ENCODE data around the gene TPGS2.
"Not testable (repeated sequence)": the region's sequence is repeated elsewhere in the genome, so short reads cannot be mapped to it uniquely, and the experiment has no call there.

Gene TPGS2, protein sequence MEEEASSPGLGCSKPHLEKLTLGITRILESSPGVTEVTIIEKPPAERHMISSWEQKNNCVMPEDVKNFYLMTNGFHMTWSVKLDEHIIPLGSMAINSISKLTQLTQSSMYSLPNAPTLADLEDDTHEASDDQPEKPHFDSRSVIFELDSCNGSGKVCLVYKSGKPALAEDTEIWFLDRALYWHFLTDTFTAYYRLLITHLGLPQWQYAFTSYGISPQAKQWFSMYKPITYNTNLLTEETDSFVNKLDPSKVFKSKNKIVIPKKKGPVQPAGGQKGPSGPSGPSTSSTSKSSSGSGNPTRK

DNA sequence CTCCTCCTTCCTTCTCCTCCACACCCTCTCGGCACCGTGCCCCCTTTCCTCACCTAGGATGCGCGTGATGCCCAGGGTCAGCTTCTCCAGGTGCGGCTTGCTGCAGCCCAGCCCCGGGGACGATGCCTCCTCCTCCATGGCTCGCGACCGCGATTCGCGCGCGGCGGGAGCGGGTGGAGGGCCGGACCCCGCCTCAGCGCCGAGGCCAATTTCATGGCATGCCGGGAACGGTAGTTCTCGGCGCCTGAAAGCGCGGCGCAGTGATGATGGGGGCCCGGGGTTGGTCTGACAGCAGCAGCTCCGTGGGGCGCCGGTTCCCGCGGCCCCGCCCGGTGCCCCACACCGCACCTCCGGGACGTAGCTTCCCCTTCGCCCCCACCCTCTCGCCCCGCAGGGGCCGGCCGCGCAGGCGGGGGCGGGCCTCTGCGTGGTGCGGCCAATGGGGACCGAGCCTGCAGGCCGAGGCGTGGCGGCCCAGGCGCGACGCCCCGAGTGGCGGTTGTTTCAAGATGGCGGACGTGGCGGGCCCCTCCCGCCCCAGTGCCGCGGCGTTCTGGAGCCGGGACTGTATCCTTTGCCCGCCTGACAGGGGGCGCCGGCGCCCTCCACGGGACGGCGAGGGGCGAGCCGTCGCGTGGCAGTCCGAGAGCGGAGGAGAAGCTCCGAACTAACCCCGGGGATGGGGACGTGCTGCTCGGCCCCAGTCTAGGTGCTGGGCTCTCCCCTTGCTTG lies at the start of gene TPGS2, which contains the start of gene KIAA1328:
Gene TPGS2, minus strand, starts transcription at position 373 of the 732 bp plus-strand sequence. Its CDS starts 235 bp downstream, at position 138.
Gene KIAA1328, plus strand, starts transcription at position 498 of the 732 bp plus-strand sequence. Its CDS starts 12 bp downstream, at position 510.
- peak; percentile 33 for DNase-seq (ENCODE audit: low read depth)

DNA sequence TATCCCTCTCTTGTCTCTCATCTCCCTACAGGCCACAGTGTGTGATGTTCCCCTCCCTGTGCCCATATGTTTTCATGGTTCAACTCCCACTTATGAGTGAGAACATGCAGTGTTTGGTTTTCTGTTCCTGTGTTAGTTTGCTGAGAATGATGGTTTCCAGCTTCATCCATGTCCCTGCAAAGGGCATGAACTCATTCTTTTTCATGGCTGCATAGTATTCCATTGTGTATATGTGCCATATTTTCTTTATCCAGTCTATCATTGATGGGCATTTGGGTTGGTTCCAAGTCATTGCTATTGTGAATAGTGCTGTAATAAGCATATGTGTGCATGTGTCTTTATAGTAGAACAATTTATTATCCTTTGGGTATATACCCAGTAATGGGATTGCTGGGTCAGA lies 45.0 kb upstream of the TPGS2 start:
- DNase-seq (ENCODE audit: low read depth) = not testable (repeated sequence)

DNA sequence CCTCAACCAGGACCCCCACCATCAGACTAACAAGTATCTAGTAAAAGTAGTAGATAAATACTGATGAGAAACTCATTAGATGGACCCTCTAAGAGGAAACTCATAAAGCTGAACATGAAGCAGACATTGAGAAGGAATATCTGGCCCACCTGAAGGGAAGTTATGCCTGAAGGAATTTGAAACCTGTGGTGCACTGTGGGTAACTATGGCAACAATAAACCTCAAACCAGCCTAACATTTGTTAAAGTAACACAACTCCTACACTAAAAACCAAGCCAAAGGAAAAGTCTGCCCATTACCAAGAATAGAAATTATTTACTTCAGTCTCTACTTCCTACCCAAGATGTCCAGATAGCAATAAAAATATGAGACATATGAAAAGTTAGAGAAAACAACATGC lies 43.5 kb upstream of the TPGS2 start:
- no peak for DNase-seq (ENCODE audit: low read depth)

DNA sequence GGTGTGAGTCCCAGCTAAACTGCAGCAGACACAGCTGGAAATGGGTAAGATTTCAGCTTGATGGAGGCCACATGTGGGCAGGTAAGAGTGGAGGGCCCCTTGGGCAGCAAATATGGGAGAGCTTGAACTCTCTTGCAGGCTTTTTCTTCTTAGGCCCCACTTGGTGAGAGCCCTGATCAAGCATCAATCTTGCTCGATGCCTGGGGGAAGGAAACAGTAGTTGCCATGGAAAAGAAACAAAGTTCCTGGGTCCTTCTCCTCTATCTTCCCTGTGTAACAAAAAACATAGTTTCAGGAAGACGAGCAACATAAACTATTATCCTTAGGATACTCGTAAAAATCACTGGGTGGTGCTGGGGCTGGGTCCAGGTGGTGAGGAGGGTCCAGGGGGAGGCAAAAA lies 43.0 kb upstream of the TPGS2 start:
- DNase-seq (ENCODE audit: low read depth) = no peak

DNA sequence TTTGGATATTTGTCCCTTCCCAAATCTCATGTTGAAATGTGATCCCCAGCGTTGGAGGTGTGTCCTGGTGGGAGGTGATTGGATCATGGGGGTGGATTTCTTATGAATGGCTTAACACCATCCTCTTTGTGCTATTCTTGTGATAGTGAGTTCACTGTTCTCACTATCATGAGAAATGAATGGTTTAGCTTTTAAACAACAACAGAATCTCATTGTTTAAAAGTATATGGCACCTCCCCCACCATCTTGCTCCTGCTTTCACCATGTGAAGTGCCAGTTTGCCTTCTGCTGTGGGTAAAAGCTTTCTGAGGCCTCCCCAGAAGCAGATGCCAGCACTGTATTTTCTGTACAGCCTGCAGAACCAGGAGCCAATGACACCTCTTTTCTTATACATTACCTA lies 38.3 kb upstream of the TPGS2 start:
- DNase-seq (ENCODE audit: low read depth) = no peak

DNA sequence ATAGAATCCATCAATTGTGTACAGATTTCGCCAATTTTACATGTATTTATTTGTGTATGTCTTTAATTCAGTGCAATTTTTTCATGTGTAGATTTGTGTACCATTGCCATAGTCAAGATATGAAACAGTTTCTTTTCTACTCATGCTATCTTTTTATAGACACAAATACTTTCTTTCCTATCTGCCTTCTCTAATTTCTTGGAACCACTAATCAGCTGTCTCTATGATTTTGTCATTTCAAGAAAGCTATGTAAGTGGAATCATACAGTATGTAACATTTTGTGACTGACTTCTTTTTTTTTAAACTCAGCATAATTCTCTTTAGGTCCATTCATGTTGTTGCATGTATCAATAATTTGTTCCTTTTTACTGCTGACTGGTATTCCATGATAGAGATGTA lies 33.4 kb upstream of the TPGS2 start:
- DNase-seq (ENCODE audit: low read depth) = no peak

DNA sequence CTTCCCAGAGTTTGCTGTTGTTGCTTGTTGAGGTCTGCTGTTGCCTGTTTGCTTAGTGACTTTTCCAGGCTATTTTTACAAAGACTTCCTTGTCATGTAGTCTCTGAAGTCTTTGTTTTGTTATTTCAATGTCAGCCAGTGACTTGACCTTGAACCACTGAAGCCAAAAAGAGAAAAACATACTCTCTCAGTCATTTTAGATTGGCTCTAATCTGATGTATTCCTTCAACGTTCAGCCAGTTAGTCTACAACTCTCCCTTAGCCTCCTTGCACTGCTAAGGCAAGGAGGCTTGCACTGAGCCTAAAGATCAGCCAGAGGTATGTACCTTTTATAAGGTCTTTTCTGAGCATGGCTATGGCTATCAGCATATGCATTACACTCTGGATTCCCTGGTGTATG lies 28.0 kb upstream of the TPGS2 start:
- DNase-seq (ENCODE audit: low read depth) = no peak

DNA sequence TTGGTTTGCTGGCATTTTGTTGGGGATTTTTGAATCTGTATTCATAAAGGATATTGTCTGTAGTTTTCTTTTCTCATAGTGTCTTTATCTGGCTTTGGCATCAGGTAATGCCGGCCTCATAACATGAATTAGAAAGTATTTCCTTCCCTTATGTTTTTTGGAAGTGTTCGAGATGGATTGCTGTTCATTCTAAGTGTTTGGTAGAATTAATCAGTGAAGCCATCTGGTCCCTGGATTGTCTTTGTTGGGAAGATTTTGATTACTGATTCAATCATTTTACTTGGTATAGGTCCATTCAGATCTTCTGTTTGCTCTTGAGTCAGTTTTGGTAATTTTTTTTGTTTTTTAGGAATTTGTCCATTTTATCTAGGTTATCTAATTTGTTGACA lies 22.4 kb upstream of the TPGS2 start:
- no peak for DNase-seq (ENCODE audit: low read depth)

DNA sequence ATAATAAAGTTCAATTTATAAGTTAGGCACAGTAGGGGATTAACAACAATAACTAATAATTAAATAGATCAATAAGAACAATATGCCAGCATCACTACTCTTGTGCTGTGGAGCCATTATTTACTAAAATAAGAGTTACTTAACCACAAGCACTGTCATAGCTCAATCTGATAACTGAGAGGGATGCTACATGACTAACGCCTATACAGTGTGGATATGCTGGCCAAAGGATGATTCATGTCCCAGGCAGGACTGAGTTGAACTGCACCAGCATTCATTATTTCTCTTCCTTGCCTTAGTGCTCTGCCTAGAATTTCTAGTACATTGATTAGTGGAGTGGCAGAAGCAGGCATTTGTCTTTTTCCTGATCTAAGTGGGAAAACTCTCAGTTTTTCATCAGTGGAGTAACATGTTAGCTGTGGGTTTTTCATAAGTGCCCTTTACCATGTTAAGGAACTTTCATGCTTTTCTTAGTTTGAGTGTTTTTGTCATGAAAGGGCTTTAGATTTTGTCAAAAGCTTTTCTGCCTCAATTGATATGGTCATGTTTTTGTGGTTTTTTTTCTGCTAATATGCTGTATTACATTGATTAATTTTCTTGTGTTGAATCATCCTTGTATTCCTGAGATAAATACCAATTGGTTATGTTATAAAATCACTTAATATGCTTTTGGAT lies 21.9 kb upstream of the TPGS2 start:
- DNase-seq (ENCODE audit: low read depth) = peak; percentile 79

DNA sequence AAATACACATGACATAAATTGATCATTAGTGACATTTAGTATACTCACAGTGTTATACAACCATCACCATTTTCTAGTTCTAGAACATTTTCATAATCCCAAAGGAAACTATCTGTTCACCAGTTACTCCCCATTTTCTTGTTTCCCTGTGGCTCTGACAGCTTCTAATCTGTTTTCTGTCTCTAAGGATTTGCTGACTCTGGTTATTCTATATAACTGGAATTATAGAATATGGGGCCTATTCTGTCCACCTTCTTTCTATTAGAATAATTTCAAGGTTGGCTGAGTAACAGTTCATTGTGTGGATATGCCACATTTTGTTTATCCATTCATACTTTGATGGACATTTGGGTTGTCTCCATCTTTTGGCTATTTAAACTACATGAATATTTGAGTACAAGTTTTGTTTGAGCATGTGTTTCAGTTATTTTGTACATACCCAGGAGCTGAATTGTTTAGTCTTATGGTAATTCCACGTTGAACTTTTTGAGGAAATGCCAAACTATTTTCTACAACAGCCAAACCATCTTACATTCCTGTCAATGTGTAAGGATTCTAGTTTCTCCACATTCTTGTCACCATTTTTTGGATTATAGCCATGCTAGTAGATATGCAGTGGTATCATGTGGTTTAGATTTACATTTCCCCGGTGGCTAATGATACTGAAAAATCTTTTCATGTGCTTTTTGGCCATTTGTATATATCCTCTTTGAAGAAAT lies 20.6 kb upstream of the TPGS2 start:
- DNase-seq (ENCODE audit: low read depth) = peak; percentile 68

DNA sequence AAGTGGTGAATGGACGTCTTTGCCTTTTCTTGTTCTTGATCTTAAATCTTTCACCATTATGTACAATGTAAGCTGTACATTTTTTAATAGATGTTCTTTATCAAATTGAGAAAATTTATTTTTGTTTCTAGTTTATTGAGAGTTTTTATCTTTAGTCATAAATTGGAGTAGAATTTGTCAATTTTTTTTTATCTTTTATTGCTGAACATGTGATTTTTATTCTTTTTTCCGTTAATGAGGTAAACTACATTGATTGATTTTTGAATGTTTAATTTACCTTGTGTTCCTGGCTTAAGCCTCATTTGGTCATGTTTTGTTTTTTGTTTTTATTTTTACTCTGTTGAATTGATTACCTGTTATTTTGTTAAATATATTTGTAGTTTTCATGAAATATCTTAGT lies 19.8 kb upstream of the TPGS2 start:
- DNase-seq (ENCODE audit: low read depth) = no peak

DNA sequence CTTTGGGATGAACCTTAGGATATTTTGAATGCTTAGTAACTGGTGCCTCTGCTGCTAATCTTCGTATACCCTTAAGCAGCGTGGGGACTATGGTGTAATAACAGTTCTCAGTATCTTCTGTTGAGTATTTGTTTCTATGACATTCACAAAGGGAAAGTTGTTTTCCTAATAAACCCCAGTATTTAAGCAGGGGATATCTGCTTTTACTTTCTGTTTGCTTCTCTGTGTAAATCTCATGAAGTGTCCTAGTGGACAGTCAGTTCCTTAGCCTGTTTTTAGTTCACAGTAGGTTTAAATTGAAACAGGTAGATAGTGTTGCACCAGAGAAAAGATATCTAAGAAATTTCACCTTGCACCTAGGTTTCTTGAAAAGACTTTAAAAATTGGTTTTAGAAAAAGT lies 15.0 kb upstream of the TPGS2 start:
- DNase-seq (ENCODE audit: low read depth) = no peak

DNA sequence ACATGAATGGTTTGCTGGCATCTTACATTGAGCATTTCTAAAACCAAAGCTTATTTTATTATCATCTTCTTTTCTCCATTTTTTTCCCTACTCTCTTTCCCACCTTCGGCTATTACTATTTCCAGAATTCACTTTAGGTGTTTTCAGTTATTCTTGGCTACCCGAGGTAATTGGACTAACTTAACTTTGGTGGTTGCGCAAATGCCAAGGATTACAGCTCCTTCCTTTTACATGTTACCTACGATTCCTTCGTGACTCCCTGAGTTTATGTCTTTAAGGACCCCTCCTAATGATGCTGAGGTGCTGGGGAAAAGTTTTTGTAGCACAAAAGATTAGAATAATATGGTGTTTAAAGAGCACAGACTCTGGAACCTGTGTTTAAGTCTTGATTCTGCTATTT lies 14.4 kb upstream of the TPGS2 start:
- DNase-seq (ENCODE audit: low read depth) = no peak

DNA sequence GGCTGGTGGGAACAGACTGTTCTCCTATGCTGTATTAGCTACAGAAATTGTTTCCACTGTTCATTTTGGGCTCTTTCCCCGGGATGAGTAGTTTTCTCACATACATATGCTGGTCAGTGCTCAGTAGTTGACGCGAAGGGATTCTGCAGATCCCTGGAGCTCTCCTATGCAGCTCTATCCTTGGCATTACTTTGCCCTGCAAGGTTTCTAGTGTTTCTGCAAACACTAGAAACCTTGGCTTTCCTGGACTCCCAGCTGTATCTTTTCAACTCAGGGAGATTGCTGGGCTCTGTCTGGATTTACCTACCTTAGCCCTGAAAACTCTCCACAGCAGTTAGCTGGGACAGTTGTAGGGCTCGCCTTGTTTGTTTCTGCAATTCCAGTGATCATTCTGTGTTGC lies 11.0 kb upstream of the TPGS2 start:
- DNase-seq (ENCODE audit: low read depth) = no peak

DNA sequence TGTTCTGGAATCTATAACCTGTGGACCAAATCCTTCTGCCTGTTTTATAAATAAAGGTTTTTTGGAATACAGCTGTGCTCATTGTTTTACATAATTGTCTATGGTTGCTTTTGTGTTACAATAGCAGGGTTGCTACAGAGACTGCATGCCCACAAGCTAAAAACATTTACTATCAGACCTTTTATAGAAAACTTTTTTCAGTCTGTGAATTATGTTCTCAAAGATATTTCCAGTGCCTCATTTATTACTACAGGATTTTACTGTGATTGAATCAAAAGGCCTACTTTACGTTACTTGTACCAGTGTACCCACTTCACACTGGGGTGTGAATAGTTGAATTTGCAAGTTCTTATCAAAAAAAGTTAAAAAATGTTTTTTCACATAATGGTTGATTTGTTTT lies 7.1 kb upstream of the TPGS2 start:
- no peak for DNase-seq (ENCODE audit: low read depth)

DNA sequence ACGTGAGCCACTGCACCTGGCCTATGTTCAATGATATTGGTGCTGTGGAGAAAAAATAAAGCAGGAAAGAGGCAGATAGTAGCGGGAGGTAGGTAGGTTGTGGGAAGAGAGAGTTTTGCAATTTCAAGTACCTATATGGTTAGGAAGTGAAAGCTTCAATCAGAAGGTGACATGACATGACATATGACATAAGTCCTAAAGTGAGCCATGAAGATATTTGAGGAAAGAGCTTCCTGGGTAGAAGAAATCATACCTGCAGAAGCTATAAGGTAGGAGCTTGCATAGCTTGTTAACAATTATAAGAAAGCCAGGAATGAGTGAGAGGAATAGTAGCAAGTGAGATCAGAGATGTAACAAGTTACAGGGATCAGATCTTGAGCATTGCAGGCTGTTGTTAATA lies 4.3 kb upstream of the TPGS2 start:
- DNase-seq (ENCODE audit: low read depth) = no peak

DNA sequence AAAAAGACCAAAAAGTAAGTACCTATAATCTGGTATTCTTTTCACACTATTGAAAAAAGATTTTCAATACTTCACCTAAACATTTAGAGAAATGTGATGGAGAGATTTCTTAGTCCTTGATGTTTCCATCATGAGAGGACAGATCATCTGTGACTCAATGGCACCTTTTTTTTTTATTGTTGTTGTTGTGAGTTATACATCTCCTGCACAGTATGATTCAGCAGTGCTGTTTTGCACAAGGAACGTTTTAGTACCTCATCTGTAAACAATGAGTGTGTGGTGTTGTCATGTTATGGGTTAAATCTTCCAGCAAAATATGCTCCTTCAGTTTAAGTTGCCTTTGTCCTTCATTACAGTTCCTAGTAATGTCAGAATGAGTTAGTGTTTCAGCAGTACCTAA lies 2.3 kb upstream of the TPGS2 start:
- DNase-seq (ENCODE audit: low read depth) = no peak

DNA sequence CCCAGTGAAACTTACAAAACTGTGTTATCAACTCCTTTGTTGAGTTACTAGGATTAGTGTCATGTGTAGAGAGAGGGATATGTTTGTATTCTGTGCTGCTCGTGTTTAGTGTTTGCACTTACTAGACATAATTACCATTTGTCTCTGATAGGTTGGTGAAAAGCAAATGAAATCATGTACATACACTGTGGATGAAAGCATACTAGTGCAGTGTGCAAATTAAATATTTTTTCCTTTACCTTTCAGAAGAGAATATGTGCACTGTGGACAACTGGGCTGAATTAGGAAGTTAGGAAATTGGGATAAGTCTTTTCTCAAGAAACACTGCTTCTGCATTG lies 1.3 kb upstream of the TPGS2 start:
- no peak for DNase-seq (ENCODE audit: low read depth)

DNA sequence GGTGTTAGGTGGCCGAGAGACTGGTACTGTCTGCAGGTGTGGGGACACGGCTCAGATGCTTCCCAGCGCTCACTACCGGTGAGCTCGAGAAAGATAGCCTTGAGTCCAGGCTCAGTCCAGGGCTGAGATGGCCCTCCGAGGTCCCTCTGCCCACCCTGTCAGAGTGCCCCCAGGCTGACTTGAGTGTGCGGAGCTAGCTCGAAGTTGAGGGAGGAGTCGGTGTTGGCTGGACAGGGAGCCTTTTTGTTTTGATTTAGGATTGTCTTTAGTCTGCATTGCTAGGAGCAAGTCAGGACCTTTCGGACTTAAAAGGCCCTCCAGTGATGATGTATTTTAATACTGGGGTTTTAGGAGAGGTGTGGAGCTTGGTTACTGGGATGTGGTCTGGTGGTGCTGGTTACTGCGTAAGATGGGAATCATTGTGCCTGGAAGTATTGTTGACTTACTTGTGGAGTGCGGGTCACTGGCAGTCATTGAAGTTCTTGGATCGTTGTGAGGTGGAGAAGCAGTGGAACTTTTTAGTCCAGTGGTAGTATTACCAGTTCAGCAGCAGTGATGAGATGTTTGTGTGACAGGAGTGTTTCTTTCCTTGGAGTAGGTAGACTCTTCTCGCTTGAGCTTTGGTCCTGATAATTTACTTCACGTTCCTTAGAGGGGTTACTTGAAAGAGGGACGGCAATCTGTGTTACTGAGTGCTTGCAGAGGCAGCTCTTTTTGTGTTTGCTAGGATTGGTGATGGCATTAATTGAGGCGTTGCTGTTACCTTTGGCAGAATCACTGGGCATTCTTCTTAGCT lies 758 bp upstream of the TPGS2 start:
- no peak for DNase-seq (ENCODE audit: low read depth)

DNA sequence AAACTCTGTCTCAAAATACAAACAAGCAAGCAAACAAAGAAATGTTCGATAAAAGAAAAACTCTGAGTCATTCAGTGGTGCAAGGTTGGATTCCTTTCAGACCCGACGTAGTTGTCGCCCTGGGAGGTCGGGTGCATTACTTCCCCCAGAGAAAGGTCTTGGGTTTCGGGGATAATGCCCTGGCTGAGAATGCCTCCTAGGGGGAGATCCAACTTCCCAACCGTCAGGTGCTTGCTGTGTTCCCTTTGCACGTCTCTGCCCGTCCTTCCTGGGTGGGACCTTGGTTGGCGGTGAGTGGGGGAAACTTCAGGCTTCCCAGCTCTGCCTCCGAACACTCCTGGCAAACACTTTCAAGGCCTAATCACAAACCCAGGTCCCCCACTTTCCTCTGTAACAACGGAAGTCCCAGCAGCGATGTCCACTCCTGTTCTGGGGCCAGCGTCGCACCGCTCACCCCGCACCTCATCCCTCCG lies 609 bp downstream of the TPGS2 start:
- peak; percentile 18 for DNase-seq (ENCODE audit: low read depth)

DNA sequence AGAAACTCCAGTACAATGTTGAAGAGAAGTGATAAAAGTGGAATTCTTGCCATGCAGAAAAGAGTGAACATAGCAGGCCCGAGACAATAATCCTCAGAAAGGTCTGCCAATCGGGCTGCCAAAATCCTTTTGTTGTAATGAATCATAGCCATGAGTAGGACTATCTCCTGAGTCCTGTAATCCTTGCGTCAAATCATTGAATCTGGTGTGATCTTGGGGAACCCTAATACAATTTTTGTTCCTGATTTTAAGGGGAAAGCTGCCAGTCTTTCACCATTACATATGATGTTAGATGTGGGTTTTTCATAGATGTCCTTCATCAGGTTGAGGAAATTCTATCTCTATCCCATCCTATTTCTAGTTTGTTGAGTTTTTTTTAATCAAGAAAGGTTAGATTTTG lies 2.2 kb downstream of the TPGS2 start:
- DNase-seq (ENCODE audit: low read depth) = no peak

DNA sequence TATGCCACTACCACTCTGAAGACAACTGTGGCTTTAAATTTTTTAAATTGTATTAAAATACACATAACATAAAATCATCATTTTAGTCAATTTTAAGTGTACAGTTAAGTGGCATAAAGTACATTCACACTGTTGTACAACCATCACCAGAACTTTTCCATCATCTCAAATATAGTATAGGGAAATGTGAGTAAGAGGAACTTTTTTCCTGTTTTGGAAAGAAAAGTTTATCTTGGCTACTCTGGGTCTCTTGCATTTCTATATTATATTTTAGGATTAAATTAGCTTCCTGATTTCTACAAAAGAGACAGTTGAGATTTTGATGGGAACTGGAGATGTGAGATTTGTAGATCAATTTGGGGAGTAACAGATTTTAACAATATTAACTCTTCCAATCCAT lies 3.3 kb downstream of the TPGS2 start:
- no peak for DNase-seq (ENCODE audit: low read depth)
